Measurements from ENCODE around the gene SINHCAF. TPM values are rescaled to one million over a fixed set of nuclear protein-coding genes. Genes with fewer than 3 reads are reported as not detected.

The SINHCAF gene
- polyA plus RNA-seq, 1 donor from 2014 or later, result 80.5 TPM

DNA sequence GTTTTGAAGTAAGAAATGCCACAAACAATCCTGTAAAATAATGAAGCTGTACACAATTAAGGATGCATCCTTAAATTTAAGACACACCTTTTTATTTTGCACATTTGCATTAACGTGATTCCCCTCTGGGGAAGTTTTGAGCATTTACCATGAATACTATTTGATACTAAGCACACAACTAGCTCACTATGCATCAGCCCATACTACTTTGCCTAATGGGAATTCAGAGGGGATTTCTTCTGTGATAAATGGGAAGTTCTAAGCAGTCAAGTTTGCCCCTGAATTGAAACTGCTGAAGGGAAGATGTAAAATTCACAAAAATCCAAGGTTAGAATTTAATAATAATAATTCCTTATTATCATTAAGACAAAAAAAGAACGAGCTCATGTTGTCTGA lies 27.4 kb downstream of the SINHCAF start:
- Histone ChIP-seq H3K9me2 (ENCODE audit: insufficient read depth, low read length) (no peaks in the 10 kb centered on the region), H3K36me3 (ENCODE audit: insufficient read depth, low read length) (peaks cover 5% of the 10 kb centered on the region), H3F3A (ENCODE audit: insufficient read depth, low read length, poor library complexity, severe bottlenecking) (no peaks in the 10 kb centered on the region), H3K9ac (ENCODE audit: low read length) (no peak overlapping the region), H3K4me3 (ENCODE audit: low read length) (no peak overlapping the region), H3K9me3 (ENCODE audit: low read length) (no peaks in the 10 kb centered on the region), H3K79me2 (replicated peaks; ENCODE audit: insufficient read depth, low read length) (peaks cover 55% of the 10 kb centered on the region), H3K27me3 (ENCODE audit: insufficient read depth, low read depth, low read length) (no peaks in the 10 kb centered on the region), H4K20me1 (ENCODE audit: insufficient read depth) (no peaks in the 10 kb centered on the region), H3K27ac (ENCODE audit: low read length) (no peak overlapping the region), H3K4me2 (ENCODE audit: low read length) (no peak overlapping the region), H2AFZ (ENCODE audit: low read depth, low read length) (no peak overlapping the region)
- TF ChIP-seq RAD21 (conservative IDR thresholded peaks at IDR 0.05) (no peak), TAF1 (IDR thresholded peaks at IDR 0.05; ENCODE audit: low read depth) (no peak)

DNA sequence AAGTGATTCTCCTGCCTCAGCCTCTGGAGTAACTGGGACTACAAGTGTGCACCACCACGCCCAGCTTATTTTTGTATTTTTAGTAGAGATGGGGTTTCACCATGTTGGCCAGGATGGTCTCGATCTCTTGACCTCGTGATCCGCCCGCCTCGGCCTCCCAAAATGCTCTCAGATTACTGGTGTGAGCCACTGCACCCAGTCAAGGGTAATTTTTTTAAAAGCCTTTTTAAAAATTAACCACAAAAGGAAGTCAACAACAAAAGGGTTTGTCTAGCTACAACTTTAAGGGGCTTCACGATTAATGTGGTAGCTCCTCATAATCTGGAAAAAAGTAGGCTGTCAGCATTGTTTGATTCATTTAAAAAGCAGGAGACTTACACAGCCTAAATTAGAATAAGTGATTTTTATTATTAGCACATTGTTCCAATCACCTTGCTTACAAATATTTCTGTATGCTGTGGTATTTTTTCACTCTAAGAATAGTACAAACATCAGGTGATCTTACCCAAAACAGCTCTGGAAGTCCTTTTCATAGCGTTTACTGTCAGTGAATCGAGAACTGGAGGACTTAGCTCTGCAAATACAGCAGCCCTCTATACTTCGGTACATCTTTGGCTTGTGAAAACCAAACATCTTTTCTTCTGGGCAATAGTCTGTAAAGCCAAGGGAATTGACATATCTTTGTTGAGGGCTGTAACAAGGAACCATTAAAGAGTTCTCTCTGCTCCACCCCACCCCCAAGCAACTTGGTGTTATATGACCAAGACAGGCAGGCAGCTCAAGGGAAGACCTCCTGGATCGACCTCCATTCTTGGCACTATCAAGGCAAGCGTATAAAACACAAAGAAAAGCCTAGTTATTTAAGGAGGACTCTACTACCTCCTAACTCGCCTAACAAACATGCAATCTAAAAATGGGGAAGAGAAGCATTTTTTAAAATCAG lies 28.1 kb downstream of the SINHCAF start:
- TF ChIP-seq CTCF (IDR thresholded peaks at IDR 0.05; ENCODE audit: poor library complexity, severe bottlenecking) (no peak), REST (IDR thresholded peaks at IDR 0.05; ENCODE audit: borderline replicate concordance) (no peak), MXI1 (conservative IDR thresholded peaks at IDR 0.05; ENCODE audit: poor library complexity, severe bottlenecking) (no peak), EZH2 (IDR thresholded peaks at IDR 0.05; ENCODE audit: borderline replicate concordance, insufficient read depth, low read length, poor library complexity, severe bottlenecking) (no peak), EP300 (conservative IDR thresholded peaks at IDR 0.05; ENCODE audit: poor library complexity, severe bottlenecking) (no peak), POLR2AphosphoS5 (IDR thresholded peaks at IDR 0.05) (no peak), SMC3 (conservative IDR thresholded peaks at IDR 0.05; ENCODE audit: poor library complexity) (no peak), TAF1 (IDR thresholded peaks at IDR 0.05; ENCODE audit: low read depth) (no peak), RAD21 (conservative IDR thresholded peaks at IDR 0.05) (no peak)
- no peaks in the 10 kb centered on the region for H3K27me3 ChIP-seq (ENCODE audit: insufficient read depth, low read depth, low read length)
- H3K27ac ChIP-seq (ENCODE audit: low read length), result no peak overlapping the region
- H4K20me1 ChIP-seq (ENCODE audit: insufficient read depth), result no peaks in the 10 kb centered on the region
- no peaks in the 10 kb centered on the region for H3K9me3 ChIP-seq (ENCODE audit: low read length)
- no peak overlapping the region for H2AFZ ChIP-seq (ENCODE audit: low read depth, low read length)
- peaks cover 10% of the 10 kb centered on the region for H3K36me3 ChIP-seq (ENCODE audit: insufficient read depth, low read length)
- H3K4me3 ChIP-seq (ENCODE audit: low read length), result no peak overlapping the region
- H3K9ac ChIP-seq (ENCODE audit: low read length), result no peak overlapping the region
- H3F3A ChIP-seq (ENCODE audit: insufficient read depth, low read length, poor library complexity, severe bottlenecking), result no peaks in the 10 kb centered on the region
- no peaks in the 10 kb centered on the region for H3K9me2 ChIP-seq (ENCODE audit: insufficient read depth, low read length)
- peaks cover 48% of the 10 kb centered on the region for H3K79me2 ChIP-seq (replicated peaks; ENCODE audit: insufficient read depth, low read length)
- H3K4me2 ChIP-seq (ENCODE audit: low read length), result no peak overlapping the region

Data from neural cell (in vitro differentiated cells).